Measurements from ENCODE around the gene MAPK8IP3.

The MAPK8IP3 gene

GRCh38 chr16:1816396-1817275, 110.6 kb downstream of the MAPK8IP3 start:
- DNase-seq, result no peak

GRCh38 chr16:1817276-1817589, 111.2 kb downstream of the MAPK8IP3 start:
- no peak for DNase-seq

GRCh38 chr16:1817716-1818115, 111.7 kb downstream of the MAPK8IP3 start:
- no peak for DNase-seq

GRCh38 chr16:1818204-1818872, 112.3 kb downstream of the MAPK8IP3 start:
- DNase-seq, result no peak

- DNase-seq, result no peak
Observed at GRCh38 chr16:1818873-1819525, 113.0 kb downstream of the MAPK8IP3 start.

GRCh38 chr16:1819611-1820010, 113.6 kb downstream of the MAPK8IP3 start:
- no peak for DNase-seq

Measured in NCI-H1105 (cell line).